ENCODE data around the gene C19orf38. TPM values are rescaled to one million over a fixed set of nuclear protein-coding genes. Genes with fewer than 3 reads are reported as not detected.

Gene C19orf38
- total and polyA plus RNA-seq, 2 donors (not counting 3 experiments of a cell fraction or from before 2014, with no cell fraction given), result not detected

GRCh38 chr19:10809651-10810285 lies 38.4 kb upstream of the C19orf38 start:
- H3K9me1 ChIP-seq (replicated peaks; ENCODE audit: control insufficient read depth, extremely low read depth, insufficient read depth, low read length), result no peaks in the 10 kb centered on the region
- no peak overlapping the region for H3K4me2 ChIP-seq (ENCODE audit: insufficient read depth, low read length)
- no peak for DNase-seq (ENCODE audit: low read depth, low spot score)
- H3K79me2 ChIP-seq (ENCODE audit: control insufficient read depth, insufficient read depth, low read length), result no peaks in the 10 kb centered on the region
- H3K27me3 ChIP-seq (ENCODE audit: control insufficient read depth in 2 of 2, insufficient read depth in 2 of 2, low read length in 2 of 2), result no peaks in the 10 kb centered on the region
- H3K27ac ChIP-seq (ENCODE audit: insufficient read depth, low read depth, low read length), result no peak overlapping the region
- dilution Hi-C loops (cut with MboI; ENCODE audit: extremely low pct_ligation_motif_present, low sequenced_read_pairs) (no loop called here), intact Hi-C loops (cut with micrococcal nuclease) (no loop called here)
- no peaks in the 10 kb centered on the region for H3K9me3 ChIP-seq (replicated peaks; ENCODE audit: control insufficient read depth, insufficient read depth, low read length)
- no peaks in the 10 kb centered on the region for H4K20me1 ChIP-seq (replicated peaks; ENCODE audit: control insufficient read depth, extremely low read depth, insufficient read depth, low read length)
- no peak overlapping the region for H2AFZ ChIP-seq (ENCODE audit: low read depth, low read length)
- H3K9ac ChIP-seq (replicated peaks; ENCODE audit: extremely low read depth, insufficient read depth, low read length), result no peak overlapping the region
- TF ChIP-seq MYC (IDR thresholded peaks at IDR 0.05; ENCODE audit: low read depth, low read length), result no peak
- no peak for TF ChIP-seq MAX (IDR thresholded peaks at IDR 0.05; ENCODE audit: insufficient read depth, insufficient read length)
- TF ChIP-seq CTCF (IDR thresholded peaks at IDR 0.05; ENCODE audit: extremely low read depth in 1 of 2, insufficient read depth in 1 of 2, low read depth in 1 of 2, low read length in 2 of 2), result no peak
- TF ChIP-seq GATA2 (IDR thresholded peaks at IDR 0.05; ENCODE audit: insufficient read depth, insufficient read length, low read depth, low read length), result no peak
- TF ChIP-seq POLR2A (IDR thresholded peaks at IDR 0.05; ENCODE audit: low read depth, low read length), result no peak
- TF ChIP-seq POLR2AphosphoS5 (IDR thresholded peaks at IDR 0.05; ENCODE audit: insufficient read depth, low read depth, low read length), result no peak
- no peak for TF ChIP-seq FOS (IDR thresholded peaks at IDR 0.05; ENCODE audit: borderline replicate concordance, insufficient read depth, low read length)
- no peak for TF ChIP-seq JUN (IDR thresholded peaks at IDR 0.05; ENCODE audit: borderline replicate concordance, insufficient read depth, insufficient read length, low read depth)
- TF ChIP-seq EZH2 (IDR thresholded peaks at IDR 0.05; ENCODE audit: borderline replicate concordance, low read depth, low read length, severe bottlenecking), result no peak
- FAIRE-seq, result no peak
- no TSS peak for BruUV-seq (replicated peaks)
- POLR2A ChIA-PET, result no interaction called here
- H3K36me3 ChIP-seq (ENCODE audit: control insufficient read depth in 2 of 2, extremely low read depth in 1 of 2, insufficient read depth in 2 of 2, low read length in 2 of 2), result peaks cover 2 to 23% of the 10 kb centered on the region in 2 experiments
- CTCF ChIA-PET, result interaction anchor here (1.0 kb wide), 1 partner anchor 54 kb away, joined by 3 read pairs; no protein-coding TSS in a partner anchor
- no peak overlapping the region for H3K4me3 ChIP-seq (replicated peaks in 1 of 3; ENCODE audit: insufficient read depth in 1 of 3, low read depth in 1 of 3, low read length in 3 of 3)
- H3K4me1 ChIP-seq (ENCODE audit: control insufficient read depth, extremely low read depth, insufficient read depth, low read length), result peaks cover 8% of the 10 kb centered on the region

All from endothelial cell of umbilical vein (primary cell).